GM10266 (cell line): ENCODE data around the gene LTC4S.

Experiments
- DNase-seq: peaks from one replicate; pipeline ENCODE4 v3.0.0; 2012; ENCODE audit errors: extremely low spot score
- TF ChIP-seq, protein P1 (sequence below): IDR thresholded peaks from 2 replicates; pipeline ENCODE4 v1.5.1; 2012; ENCODE audit warnings: mild to moderate bottlenecking, low read depth; ENCODE audit not compliant: control insufficient read depth, insufficient read depth; ENCODE audit errors: missing control alignments

LTC4S gene

DNA sequence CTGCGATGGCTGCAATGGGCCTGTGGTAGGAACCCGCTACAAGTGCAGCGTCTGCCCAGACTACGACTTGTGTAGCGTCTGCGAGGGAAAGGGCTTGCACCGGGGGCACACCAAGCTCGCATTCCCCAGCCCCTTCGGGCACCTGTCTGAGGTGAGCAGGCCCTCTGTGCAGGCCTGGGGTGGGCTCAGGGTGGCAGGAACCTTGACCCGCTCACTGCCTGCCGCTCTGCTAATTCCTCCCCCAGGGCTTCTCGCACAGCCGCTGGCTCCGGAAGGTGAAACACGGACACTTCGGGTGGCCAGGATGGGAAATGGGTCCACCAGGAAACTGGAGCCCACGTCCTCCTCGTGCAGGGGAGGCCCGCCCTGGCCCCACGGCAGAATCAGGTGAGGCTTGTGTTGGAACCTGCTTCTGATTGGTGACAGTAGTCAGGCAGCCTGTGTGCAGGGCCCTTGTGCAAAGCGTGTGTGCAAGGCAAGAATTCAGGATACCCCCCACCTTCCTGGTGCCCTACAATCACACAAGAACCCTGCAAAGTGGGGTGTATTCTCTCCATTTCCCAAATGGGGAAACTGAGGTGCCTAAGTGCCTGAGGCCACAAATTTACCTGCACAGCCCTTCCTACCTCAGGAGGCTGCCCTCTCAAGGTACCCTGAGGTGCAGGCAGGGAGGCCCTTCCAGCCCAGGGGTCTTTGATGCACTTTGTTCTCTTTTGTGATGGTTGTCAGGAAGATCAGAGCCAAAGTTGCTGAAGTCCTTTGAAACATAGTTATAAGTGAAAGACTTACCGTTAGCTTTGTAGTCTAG lies 30.4 kb downstream of the LTC4S start:
- no peak for DNase-seq
- TF ChIP-seq, protein P1, sequence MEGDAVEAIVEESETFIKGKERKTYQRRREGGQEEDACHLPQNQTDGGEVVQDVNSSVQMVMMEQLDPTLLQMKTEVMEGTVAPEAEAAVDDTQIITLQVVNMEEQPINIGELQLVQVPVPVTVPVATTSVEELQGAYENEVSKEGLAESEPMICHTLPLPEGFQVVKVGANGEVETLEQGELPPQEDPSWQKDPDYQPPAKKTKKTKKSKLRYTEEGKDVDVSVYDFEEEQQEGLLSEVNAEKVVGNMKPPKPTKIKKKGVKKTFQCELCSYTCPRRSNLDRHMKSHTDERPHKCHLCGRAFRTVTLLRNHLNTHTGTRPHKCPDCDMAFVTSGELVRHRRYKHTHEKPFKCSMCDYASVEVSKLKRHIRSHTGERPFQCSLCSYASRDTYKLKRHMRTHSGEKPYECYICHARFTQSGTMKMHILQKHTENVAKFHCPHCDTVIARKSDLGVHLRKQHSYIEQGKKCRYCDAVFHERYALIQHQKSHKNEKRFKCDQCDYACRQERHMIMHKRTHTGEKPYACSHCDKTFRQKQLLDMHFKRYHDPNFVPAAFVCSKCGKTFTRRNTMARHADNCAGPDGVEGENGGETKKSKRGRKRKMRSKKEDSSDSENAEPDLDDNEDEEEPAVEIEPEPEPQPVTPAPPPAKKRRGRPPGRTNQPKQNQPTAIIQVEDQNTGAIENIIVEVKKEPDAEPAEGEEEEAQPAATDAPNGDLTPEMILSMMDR, result no peak

DNA sequence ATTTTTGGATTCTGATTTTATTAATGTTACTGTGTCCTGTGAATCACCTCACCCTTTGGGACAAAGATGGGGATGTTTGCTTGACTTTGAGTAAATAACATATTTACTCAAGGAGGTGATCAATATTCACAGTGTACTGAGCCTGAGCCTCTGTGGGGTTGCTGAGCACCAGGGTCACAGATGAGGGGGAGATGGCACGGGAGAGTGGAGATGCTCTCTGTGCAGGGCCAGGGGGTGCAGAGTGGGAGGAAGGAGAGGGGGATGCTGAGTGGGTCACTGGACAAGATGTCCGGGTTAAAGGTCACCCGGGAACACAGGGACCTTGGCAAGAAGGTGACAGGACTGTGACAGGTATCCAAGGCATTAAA lies 30.9 kb downstream of the LTC4S start:
- no peak for DNase-seq
- TF ChIP-seq, protein P1, result no peak

DNA sequence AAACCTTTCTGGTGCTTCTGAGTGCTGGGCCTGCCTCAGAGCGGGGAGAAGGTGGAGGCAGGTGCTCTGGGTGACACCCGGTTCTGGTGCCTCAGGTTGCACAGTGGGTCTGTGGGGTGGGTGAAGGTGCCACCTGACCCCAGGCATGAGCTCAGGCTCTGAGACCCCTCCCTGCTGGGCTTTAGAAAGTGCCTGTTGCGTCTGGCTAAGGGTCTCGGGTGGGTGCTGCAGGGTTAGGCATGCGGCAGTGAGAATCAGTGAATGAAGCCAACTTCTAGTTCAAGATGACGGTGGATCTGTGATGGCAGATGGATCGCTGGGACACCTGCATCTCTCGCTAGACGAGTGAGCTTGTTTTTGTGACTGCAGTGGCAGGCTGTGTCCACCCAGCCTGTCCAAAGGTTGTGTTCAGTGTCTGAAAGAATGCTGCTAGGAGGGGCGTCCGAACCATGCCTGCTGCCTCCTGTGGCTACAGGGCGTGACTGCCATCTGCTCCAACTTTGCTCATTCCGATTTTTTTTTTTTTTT lies 31.9 kb downstream of the LTC4S start:
- DNase-seq, result no peak
- TF ChIP-seq, protein P1, result no peak

DNA sequence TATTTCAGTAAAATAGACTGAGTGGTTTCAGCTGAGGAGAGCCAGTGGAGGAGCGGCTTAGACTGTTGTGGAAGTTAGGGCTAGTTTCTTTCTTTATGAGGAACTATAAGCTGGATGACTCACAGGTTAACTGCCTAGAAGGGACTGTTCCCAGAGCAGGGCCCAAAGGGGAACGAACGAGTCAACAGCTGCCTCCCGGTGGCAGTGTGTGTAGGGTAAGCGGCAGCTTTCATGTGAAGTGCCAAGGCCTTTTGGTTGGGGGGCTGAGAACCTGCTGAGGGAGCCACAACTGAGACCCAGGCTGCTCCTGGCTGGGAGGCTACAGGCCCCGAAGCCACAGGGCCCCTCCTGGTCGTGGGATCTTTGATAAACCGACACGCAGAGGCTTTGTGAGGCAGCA lies 33.9 kb downstream of the LTC4S start:
- TF ChIP-seq, protein P1, result no peak
- no peak for DNase-seq

DNA sequence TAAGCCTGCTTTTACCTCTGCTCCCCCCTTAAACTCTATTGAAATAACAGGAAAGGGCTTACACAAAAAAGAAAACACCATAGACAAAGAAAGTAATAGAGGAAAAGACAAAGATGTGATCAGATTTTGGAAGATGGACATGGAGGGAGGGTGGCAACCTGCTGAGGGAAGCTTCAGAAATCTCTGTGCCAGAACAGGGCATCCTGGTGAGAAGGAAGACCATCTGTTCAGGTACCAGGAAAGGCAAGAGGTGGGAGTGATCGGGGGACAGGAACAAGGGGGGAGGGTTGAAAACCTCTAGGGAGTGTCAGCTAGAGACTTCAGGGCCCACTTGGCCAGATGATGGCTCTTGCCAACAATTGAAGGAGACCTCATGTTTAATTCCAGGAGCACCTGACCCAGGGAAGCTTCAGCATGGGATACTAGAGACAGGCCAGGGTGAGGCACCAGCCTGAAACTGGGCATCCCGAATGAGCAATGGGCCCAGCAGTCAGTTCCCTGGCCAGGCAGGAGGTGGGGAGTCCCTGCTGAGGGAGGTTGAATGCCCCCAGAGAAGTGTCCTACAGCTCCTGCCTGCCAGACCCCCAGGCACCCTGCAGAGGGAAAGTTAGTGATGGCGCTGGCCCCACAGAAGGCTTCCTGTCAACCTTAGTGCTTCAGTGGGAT lies 35.1 kb downstream of the LTC4S start:
- DNase-seq, result no peak
- TF ChIP-seq, protein P1, result no peak

DNA sequence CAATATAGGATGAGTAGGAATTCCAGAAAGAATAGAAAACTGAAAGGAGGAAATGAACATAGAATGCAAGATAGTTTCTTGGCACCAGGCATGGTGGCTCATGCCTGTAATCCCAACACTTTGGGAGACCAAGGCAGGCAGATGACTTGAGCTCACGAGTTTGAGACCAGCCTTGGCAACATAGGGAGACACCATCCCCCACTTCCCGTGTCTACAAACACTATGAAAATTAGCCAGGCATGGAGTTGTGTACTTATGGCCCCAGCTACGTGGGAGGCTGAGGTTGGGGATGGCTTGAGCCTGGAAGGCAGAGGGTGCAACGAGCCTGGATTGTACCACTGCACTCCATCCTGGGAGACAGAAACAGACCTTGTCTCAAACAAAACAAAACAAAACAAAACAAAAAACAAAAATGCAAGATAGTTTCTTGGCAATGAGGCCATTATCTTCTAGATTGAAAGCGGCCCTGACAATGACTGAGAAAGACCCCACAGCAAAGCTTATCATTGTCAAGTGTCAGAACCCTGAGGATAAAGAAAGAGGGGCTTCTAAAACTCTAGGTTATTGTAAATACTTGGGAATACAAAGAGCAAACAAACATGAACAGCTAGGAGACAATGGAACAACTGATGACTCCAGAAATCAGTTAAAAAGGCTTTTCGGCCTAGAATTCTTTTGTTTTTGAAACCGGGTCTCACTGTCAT lies 36.1 kb downstream of the LTC4S start:
- no peak for DNase-seq
- TF ChIP-seq, protein P1, result no peak
